GM19023 (cell line): ENCODE measurements around the gene CCDC28B.
A peak's percentile ranks its signal among the peaks of the same experiment; 100 is the strongest.

Experiments
- ATAC-seq: cut with Tn5 transposase; IDR thresholded peaks from one replicate; pipeline ENCODE4 v1.9.1; 2021; ENCODE audit warnings: mild to moderate bottlenecking, moderate library complexity; ENCODE audit not compliant: unreplicated experiment

Gene CCDC28B

DNA sequence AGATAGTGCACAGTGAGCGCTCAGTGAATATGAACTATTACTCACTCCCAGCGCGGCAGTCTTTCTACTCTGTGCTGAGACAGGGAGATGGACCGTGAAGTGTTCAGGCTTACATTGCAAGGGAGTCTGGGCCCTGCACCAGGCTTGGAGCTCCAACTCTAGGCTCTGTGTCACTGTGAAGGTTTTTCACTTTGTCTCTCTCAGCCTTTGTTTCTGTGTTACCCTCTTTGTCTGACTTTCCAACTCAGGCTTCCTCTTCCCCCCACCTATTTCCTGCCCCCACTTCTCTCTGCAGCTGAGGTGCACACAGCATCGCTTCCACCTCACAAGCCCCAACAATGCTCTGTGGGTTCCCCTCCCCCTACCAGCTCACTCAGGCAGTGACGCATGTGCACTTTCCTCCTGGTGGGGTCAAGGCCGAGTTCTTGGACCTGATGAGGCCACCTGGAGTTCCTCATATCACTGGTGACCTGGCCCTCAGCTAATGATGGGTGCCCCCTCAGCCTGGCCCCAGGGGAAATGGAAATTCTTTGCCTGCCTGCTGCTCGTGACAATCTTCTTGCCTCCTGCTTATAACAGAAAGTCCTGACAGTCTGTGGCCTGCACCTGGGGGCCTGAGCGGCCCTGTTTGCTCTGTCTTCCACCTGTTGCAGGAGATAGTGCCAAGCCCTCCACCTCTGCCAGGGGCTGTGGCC, 49.6 kb downstream of the CCDC28B start:
- peak; percentile 69 for ATAC-seq

DNA sequence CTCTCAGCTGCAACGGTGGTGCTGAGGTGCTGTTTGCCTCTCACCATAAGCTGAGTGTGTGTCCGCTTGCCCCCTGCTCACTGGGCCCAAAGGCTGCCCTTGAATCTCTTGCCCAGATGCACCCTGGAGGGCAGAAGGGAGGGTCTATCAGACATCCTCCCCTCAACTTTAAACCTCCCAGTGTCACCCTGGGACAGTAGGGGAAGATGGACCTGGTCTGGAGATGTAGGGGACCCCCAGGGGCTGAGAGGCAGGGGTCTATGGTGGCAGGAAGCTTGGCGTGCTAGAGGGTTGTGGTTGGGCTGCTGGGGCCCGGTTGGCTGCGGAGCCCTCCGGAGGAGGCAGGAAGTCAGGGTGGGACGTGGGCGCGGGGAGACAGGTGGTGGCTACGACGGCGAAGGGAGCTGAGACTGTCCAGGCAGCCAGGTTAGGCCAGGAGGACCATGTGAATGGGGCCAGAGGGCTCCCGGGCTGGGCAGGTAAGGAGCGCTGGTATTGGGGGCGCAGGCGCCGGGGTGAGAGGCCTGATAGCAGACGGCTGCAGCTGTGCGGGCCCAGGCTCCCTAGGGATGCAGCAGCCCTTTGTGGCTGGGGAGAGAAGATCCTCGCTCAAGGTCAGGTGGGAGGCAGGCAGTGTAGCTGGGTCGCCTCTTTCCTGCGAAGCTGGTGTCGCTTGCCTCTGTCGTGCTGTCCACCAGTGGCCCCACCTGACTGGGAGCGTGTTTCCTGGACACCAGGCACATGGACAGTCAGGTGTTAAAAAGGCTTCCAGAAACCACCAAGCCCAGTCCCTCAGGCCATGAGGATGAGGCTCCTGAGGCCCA, 50.7 kb downstream of the CCDC28B start, which contains the start of gene LCK:
Gene LCK (plus strand): TSS at position 373 of the 824 bp plus-strand sequence. CDS start 23,065 bp downstream, outside the sequence.
- ATAC-seq, result no peak
